WTC11 (cell line): Measurements from ENCODE around the gene SLC35B4. TPM values are rescaled to one million over a fixed set of nuclear protein-coding genes. Genes with fewer than 3 reads are reported as not detected.

ENCODE experiments used
- ATAC-seq: fragments of 200-7000 bp; cut with Tn5 transposase; 2 replicates; pipeline ENCODE4 v1.10.0; 2021; ENCODE audit warnings: mild to moderate bottlenecking, moderate library complexity
- CTCF ChIA-PET: fragments of 300-600 bp; sonication (Branson Sonifier 250); formaldehyde crosslinking; loops from one replicate; lab custom pipeline; 2021; ENCODE audit warnings: antibody characterized with exemption; lab: Charles Lee
- POLR2A ChIA-PET: fragments of 350-600 bp; sonication (Branson Sonifier 250); formaldehyde crosslinking; loops from one replicate; lab custom pipeline; 2021; ENCODE audit warnings: antibody characterized with exemption; lab: Charles Lee
- DNase-seq: peaks from one replicate; pipeline ENCODE4 v3.0.0; 2021; ENCODE audit warnings: low spot score
- H3K27ac Mint-ChIP-seq: 2 replicates; pipeline ENCODE4 v1.8.0; 2021; ENCODE audit warnings: mixed read lengths
- H3K27me3 Mint-ChIP-seq: 2 replicates; pipeline ENCODE4 v1.8.0; 2021; ENCODE audit warnings: low read depth, mild to moderate bottlenecking, moderate library complexity, mixed read lengths
- H3K36me3 Mint-ChIP-seq: 2 replicates; pipeline ENCODE4 v1.8.0; 2021; ENCODE audit warnings: mixed read lengths
- H3K4me1 Mint-ChIP-seq: 2 replicates; pipeline ENCODE4 v1.8.0; 2022; ENCODE audit warnings: mixed read lengths
- H3K4me3 Mint-ChIP-seq: 2 replicates; pipeline ENCODE4 v1.8.0; 2021; ENCODE audit warnings: mild to moderate bottlenecking, moderate library complexity, mixed read lengths
- H3K9me3 Mint-ChIP-seq: 2 replicates; pipeline ENCODE4 v1.8.0; 2021; ENCODE audit warnings: mixed read lengths
- ATF3 ChIP-seq: sonication (generic); formaldehyde crosslinking; conservative IDR thresholded peaks from 2 replicates; pipeline ENCODE4 v1.8.1; 2022; ENCODE audit warnings: mild to moderate bottlenecking, missing genetic modification reagents
- CDX4 ChIP-seq: fragments of 250-450 bp; sonication (Bioruptor Pico); IDR thresholded peaks from 2 replicates; pipeline ENCODE4 v1.9.0; 2021; ENCODE audit warnings: moderate library complexity, mild to moderate bottlenecking, inconsistent platforms, borderline replicate concordance
- CREB1 ChIP-seq: sonication (generic); formaldehyde crosslinking; IDR thresholded peaks from 2 replicates; pipeline ENCODE4 v1.8.0; 2023; ENCODE audit warnings: mild to moderate bottlenecking, missing genetic modification reagents
- ELF4 ChIP-seq: sonication (generic); formaldehyde crosslinking; IDR thresholded peaks from 2 replicates; pipeline ENCODE4 v1.8.1; 2022; ENCODE audit warnings: low read depth, mild to moderate bottlenecking, moderate library complexity, missing genetic modification reagents
- EMX1 ChIP-seq: fragments of 250-450 bp; sonication (Bioruptor Pico); IDR thresholded peaks from 2 replicates; pipeline ENCODE4 v1.8.0; 2021; ENCODE audit warnings: mild to moderate bottlenecking
- FOXP4 ChIP-seq: sonication (generic); formaldehyde crosslinking; IDR thresholded peaks from 2 replicates; pipeline ENCODE4 v1.8.0; 2022; ENCODE audit warnings: mild to moderate bottlenecking, missing genetic modification reagents
- GABPB1 ChIP-seq: sonication (generic); formaldehyde crosslinking; IDR thresholded peaks from 2 replicates; pipeline ENCODE4 v1.8.1; 2023; ENCODE audit warnings: mild to moderate bottlenecking, missing genetic modification reagents
- GTF2I ChIP-seq: fragments of 250-450 bp; sonication (Bioruptor Pico); conservative IDR thresholded peaks from 2 replicates; pipeline ENCODE4 v1.4.0; 2021; ENCODE audit warnings: mild to moderate bottlenecking
- IRF1 ChIP-seq: sonication (generic); formaldehyde crosslinking; IDR thresholded peaks from 2 replicates; pipeline ENCODE4 v1.8.0; 2023; ENCODE audit warnings: missing genetic modification reagents
- JUN ChIP-seq: sonication (generic); formaldehyde crosslinking; IDR thresholded peaks from 2 replicates; pipeline ENCODE4 v1.8.0; 2023; ENCODE audit warnings: mild to moderate bottlenecking, missing genetic modification reagents
- MAX ChIP-seq: sonication (generic); formaldehyde crosslinking; IDR thresholded peaks from 2 replicates; pipeline ENCODE4 v1.8.0; 2022; ENCODE audit warnings: mild to moderate bottlenecking, missing genetic modification reagents
- MXD4 ChIP-seq: fragments of 250-450 bp; sonication (Bioruptor Pico); IDR thresholded peaks from 2 replicates; pipeline ENCODE4 v1.8.0; 2021; ENCODE audit warnings: mild to moderate bottlenecking, moderate library complexity, borderline replicate concordance
- MYBL2 ChIP-seq: sonication (generic); formaldehyde crosslinking; IDR thresholded peaks from 2 replicates; pipeline ENCODE4 v1.8.1; 2023; ENCODE audit warnings: mild to moderate bottlenecking, moderate library complexity, missing genetic modification reagents
- NR1H2 ChIP-seq: sonication (generic); formaldehyde crosslinking; IDR thresholded peaks from 2 replicates; pipeline ENCODE4 v1.9.0; 2021; ENCODE audit warnings: mild to moderate bottlenecking, moderate library complexity, missing genetic modification reagents
- NR2C2 ChIP-seq: sonication (generic); formaldehyde crosslinking; IDR thresholded peaks from 2 replicates; pipeline ENCODE4 v1.8.0; 2022; ENCODE audit warnings: mild to moderate bottlenecking, missing genetic modification reagents
- NR3C1 ChIP-seq: sonication (generic); formaldehyde crosslinking; conservative IDR thresholded peaks from 2 replicates; pipeline ENCODE4 v1.8.1; 2023; ENCODE audit warnings: low read depth, mild to moderate bottlenecking, missing genetic modification reagents
- PREB ChIP-seq: sonication (generic); formaldehyde crosslinking; IDR thresholded peaks from 2 replicates; pipeline ENCODE4 v1.8.1; 2022; ENCODE audit warnings: mild to moderate bottlenecking, missing genetic modification reagents, moderate library complexity, borderline replicate concordance
- SMAD3 ChIP-seq: sonication (generic); formaldehyde crosslinking; IDR thresholded peaks from 2 replicates; pipeline ENCODE4 v1.8.0; 2022; ENCODE audit warnings: missing genetic modification reagents, mild to moderate bottlenecking, borderline replicate concordance
- STAT6 ChIP-seq: sonication (generic); formaldehyde crosslinking; conservative IDR thresholded peaks from 2 replicates; pipeline ENCODE4 v1.8.1; 2023; ENCODE audit warnings: mild to moderate bottlenecking, low read depth, missing genetic modification reagents, moderate library complexity
- USF2 ChIP-seq: sonication (generic); formaldehyde crosslinking; IDR thresholded peaks from 2 replicates; pipeline ENCODE4 v1.8.1; 2023; ENCODE audit warnings: mild to moderate bottlenecking, missing genetic modification reagents, moderate library complexity
- ZBTB43 ChIP-seq: sonication (generic); formaldehyde crosslinking; IDR thresholded peaks from 2 replicates; pipeline ENCODE4 v1.8.1; 2023; ENCODE audit warnings: mild to moderate bottlenecking, missing genetic modification reagents
- ZNF138 ChIP-seq: sonication (generic); formaldehyde crosslinking; conservative IDR thresholded peaks from 2 replicates; pipeline ENCODE4 v1.8.1; 2022; ENCODE audit warnings: mild to moderate bottlenecking, moderate library complexity, missing genetic modification reagents
- ZNF232 ChIP-seq: sonication (generic); formaldehyde crosslinking; IDR thresholded peaks from 2 replicates; pipeline ENCODE4 v1.8.0; 2022; ENCODE audit warnings: mild to moderate bottlenecking, missing genetic modification reagents
- ZNF423 ChIP-seq: fragments of 250-450 bp; sonication (Bioruptor Pico); IDR thresholded peaks from 2 replicates; pipeline ENCODE4 v2.1.2; 2022; ENCODE audit warnings: mild to moderate bottlenecking, moderate library complexity
- total RNA-seq: library from RNA; stranded (reverse); gene quantifications from 3 replicates; pipeline ENCODE4 v1.2.3, GENCODE V29; 2021

SLC35B4 gene
- total RNA-seq, 1 experiment from 2014 or later: 32.6 TPM

GRCh38 chr7:134339475-134339874 is 22.7 kb upstream of the SLC35B4 start:
- H3K9me3 Mint-ChIP-seq: peaks cover 14% of the 10 kb centered on the region
- H3K27ac Mint-ChIP-seq: no peak overlapping the region
- no peak overlapping the region for H3K4me3 Mint-ChIP-seq
- ChIA-PET POLR2A (no interaction called here), CTCF (no interaction called here)
- DNase-seq (no peak), ATAC-seq (no peak)
- peaks cover 2% of the 10 kb centered on the region; the same call in 1 of the 2 replicates for H3K4me1 Mint-ChIP-seq
- H3K27me3 Mint-ChIP-seq: peaks cover 3% of the 10 kb centered on the region
- no peaks in the 10 kb centered on the region for H3K36me3 Mint-ChIP-seq
- TF ChIP-seq NR3C1 (no peak), GABPB1 (CRISPR knock-in tag) (peak; percentile 60; the same call in 1 of the 2 replicates)

GRCh38 chr7:134337980-134338379 is 21.2 kb upstream of the SLC35B4 start:
- POLR2A ChIA-PET: no interaction called here
- no peak for DNase-seq
- H3K27me3 Mint-ChIP-seq: peaks cover 3% of the 10 kb centered on the region; the same call in 1 of the 2 replicates
- no peak overlapping the region for H3K27ac Mint-ChIP-seq
- no peak for ATAC-seq
- no peaks in the 10 kb centered on the region for H3K36me3 Mint-ChIP-seq
- H3K4me3 Mint-ChIP-seq: no peak overlapping the region
- peaks cover 17% of the 10 kb centered on the region for H3K9me3 Mint-ChIP-seq
- no peaks in the 10 kb centered on the region for H3K4me1 Mint-ChIP-seq
- TF ChIP-seq CREB1 (CRISPR knock-in tag) (no peak), ZNF138 (CRISPR knock-in tag) (no peak), MYBL2 (CRISPR knock-in tag) (no peak), ELF4 (CRISPR knock-in tag) (no peak), USF2 (CRISPR knock-in tag) (no peak), SMAD3 (CRISPR knock-in tag) (no peak), ZBTB43 (CRISPR knock-in tag) (no peak), FOXP4 (no peak), MXD4 (CRISPR knock-in tag) (no peak), ZNF423 (CRISPR knock-in tag) (no peak), STAT6 (no peak), GTF2I (CRISPR knock-in tag) (no peak)
- CTCF ChIA-PET: interaction anchor here (1.1 kb wide), 1 partner anchor 197 kb away, joined by 3 read pairs; no protein-coding TSS in a partner anchor

GRCh38 chr7:134334408-134334807 is 17.7 kb upstream of the SLC35B4 start:
- H3K9me3 Mint-ChIP-seq: peaks cover 17% of the 10 kb centered on the region
- no peaks in the 10 kb centered on the region for H3K36me3 Mint-ChIP-seq
- H3K27me3 Mint-ChIP-seq: peaks cover 3% of the 10 kb centered on the region; the same call in 1 of the 2 replicates
- no peaks in the 10 kb centered on the region for H3K4me1 Mint-ChIP-seq
- H3K27ac Mint-ChIP-seq: no peak overlapping the region
- H3K4me3 Mint-ChIP-seq: no peak overlapping the region
- ATAC-seq (no peak), DNase-seq (no peak)
- ChIA-PET CTCF (no interaction called here), POLR2A (no interaction called here)
- no peak for TF ChIP-seq NR1H2 (CRISPR knock-in tag)
- no peak for TF ChIP-seq EMX1 (CRISPR knock-in tag)
- no peak for TF ChIP-seq MAX
- TF ChIP-seq CDX4 (CRISPR knock-in tag): no peak
- TF ChIP-seq IRF1: no peak
- no peak for TF ChIP-seq NR3C1
- TF ChIP-seq ATF3 (CRISPR knock-in tag): no peak
- TF ChIP-seq NR2C2 (CRISPR knock-in tag): no peak
- TF ChIP-seq ZNF232: no peak
- no peak for TF ChIP-seq JUN (CRISPR knock-in tag)
- TF ChIP-seq PREB (CRISPR knock-in tag): no peak
